DLD1 (cell line): ENCODE results near the gene PANK4.

ENCODE experiments used
- in situ Hi-C: cut with HindIII; loops from 2 replicates; pipeline ENCODE4 v1.10.0; 2017; ENCODE audit warnings: low sequenced_read_pairs

The PANK4 gene

GRCh38 chr1:2546515-2547209, 20.3 kb upstream of the PANK4 start:
- in situ Hi-C loops: no loop called here

- in situ Hi-C loops: no loop called here
These were observed 19.5 kb upstream of the PANK4 start for GRCh38 chr1:2545754-2546514.

GRCh38 chr1:2544875-2545640, 18.7 kb upstream of the PANK4 start:
- in situ Hi-C loops: no loop called here

- in situ Hi-C loops: no loop called here
These were observed 17.9 kb upstream of the PANK4 start for GRCh38 chr1:2544093-2544874.

GRCh38 chr1:2543543-2544092, 17.2 kb upstream of the PANK4 start:
- in situ Hi-C loops: no loop called here

- in situ Hi-C loops: no loop called here
These were observed 16.0 kb upstream of the PANK4 start for GRCh38 chr1:2542246-2542915.

GRCh38 chr1:2541619-2542245, 15.3 kb upstream of the PANK4 start:
- in situ Hi-C loops: no loop called here

GRCh38 chr1:2540816-2541492, 14.6 kb upstream of the PANK4 start:
- in situ Hi-C loops: no loop called here

- in situ Hi-C loops: no loop called here
These were observed 13.0 kb upstream of the PANK4 start for GRCh38 chr1:2539312-2539907.

GRCh38 chr1:2538872-2539271, 12.5 kb upstream of the PANK4 start:
- in situ Hi-C loops: no loop called here

GRCh38 chr1:2538376-2538775, 12.0 kb upstream of the PANK4 start:
- in situ Hi-C loops: no loop called here

- in situ Hi-C loops: no loop called here
These were observed 11.4 kb upstream of the PANK4 start for GRCh38 chr1:2537784-2538115.

GRCh38 chr1:2535981-2536380, 9.6 kb upstream of the PANK4 start:
- in situ Hi-C loops: no loop called here

- in situ Hi-C loops: no loop called here
These were observed 9.1 kb upstream of the PANK4 start for GRCh38 chr1:2535455-2535854.

- in situ Hi-C loops: no loop called here
These were observed 8.5 kb upstream of the PANK4 start for GRCh38 chr1:2534687-2535441.

GRCh38 chr1:2534315-2534686, 7.9 kb upstream of the PANK4 start:
- in situ Hi-C loops: no loop called here

- in situ Hi-C loops: no loop called here
These were observed 7.0 kb upstream of the PANK4 start for GRCh38 chr1:2533365-2533764.

GRCh38 chr1:2532485-2533160, 6.2 kb upstream of the PANK4 start:
- in situ Hi-C loops: no loop called here
